Pancreas (tissue), 10 donors: ENCODE measurements around the gene LIMCH1. TPM values are rescaled to one million over a fixed set of nuclear protein-coding genes. Genes with fewer than 3 reads are reported as not detected.
A peak's percentile ranks its signal among the peaks of the same experiment; 100 is the strongest.

ENCODE experiments used
- ATAC-seq, 4 donors: fragments of 200-7000 bp; cut with Tn5 transposase; one replicate each; pipeline versions ENCODE4 v1.8.0 to v1.9.1; 2020; ENCODE audit warnings: mild to moderate bottlenecking in 4 of 4, moderate library complexity in 4 of 4
- DNase-seq, 6 donors: peaks; one replicate each; pipeline ENCODE4 v3.0.0-alpha.2; 2020
- FAIRE-seq: peaks from 2 replicates; lab custom pipeline; 2012; peaks lifted over from hg19 to GRCh38; lab: Jason Lieb, UNC
- H3K27ac ChIP-seq, 4 donors: fragments of 200-600 bp; sonication (generic); 1 replicate in 3 of 4; 2 replicates in 1 of 4; pipeline versions ENCODE4 v1.5.0 to v1.8.0; 2020
- H3K27me3 ChIP-seq, 4 donors: fragments of 200-600 bp; one replicate each; pipeline ENCODE4 v1.8.0; 2021
- H3K36me3 ChIP-seq, 3 donors: fragments of 200-600 bp; sonication (generic) in 1 of 3; one replicate each; pipeline versions ENCODE4 v1.5.0 to v1.8.0; 2020 to 2021
- H3K4me1 ChIP-seq, 3 donors: fragments of 200-600 bp; one replicate each; pipeline ENCODE4 v1.8.0; 2021
- H3K4me3 ChIP-seq, 4 donors: fragments of 200-600 bp; sonication (generic) in 2 of 4; one replicate each; pipeline versions ENCODE4 v1.5.0 to v1.8.0; 2020 to 2021
- H3K9me3 ChIP-seq, 4 donors: fragments of 200-600 bp; one replicate each; pipeline ENCODE4 v1.8.0; 2021
- WGBS, 2 donors: extraction: QIAGEN DNeasy Blood & Tissue Kit; methylation state at CpG; one replicate each; pipeline ENCODE4 v1.1.7; 2013; 5-methylcytosine and 5-hydroxymethylcytosine counted together
- intact Hi-C, 3 donors: fragments of 100-400 bp; cut with DNase I; formaldehyde crosslinking; loops; one replicate each; pipeline versions ENCODE4 v1.11.1 to v1.14.2; 2022
- polyA plus RNA-seq, 2 donors: library from polyadenylated mRNA; stranded (reverse); fragments of 200-250 nt; gene quantifications; one replicate each; pipeline ENCODE4 v1.2.3, GENCODE V29; 2013
- total RNA-seq, 6 donors: library from RNA; stranded (reverse); fragmentation: NEBNext Ultra II Directional in 4 of 6; extraction: Animal tissue kit (Norgen Biotek cat#: 25700) in 4 of 6; gene quantifications; one replicate each; pipeline versions ENCODE4 v1.2.1 to v1.2.4, GENCODE V29; 2021 to 2023
- TF ChIP-seq, protein P1 (sequence below), 4 donors: fragments of 200-600 bp; sonication (generic) in 3 of 4; IDR thresholded peaks; one replicate each; pipeline versions ENCODE4 v1.5.0 to v1.8.0; 2021; ENCODE audit warnings: antibody characterized with exemption in 4 of 4
- donor health status: healthy with polysubstance abuse.
- donor health status: DM: no; HTN: no; CAD: no; lungs with moderate emphysema.
- donor health status: DM: no; HTN: no; CAD: no.
- donor health status: control.
- donor health status: control.
- donor health status: Bipolar disorder and iron deficiency.
- donor health status: DM: yes; HTN: yes; CAD: no.
- donor health status: DM: no; HTN: no; CAD: no.
- donor health status: DM: no; HTN: no; CAD: no.
- donor health status: DM: yes; HTN: yes; CAD: no.

The LIMCH1 gene
- total and polyA plus RNA-seq, 8 donors, result 5.5 to 20.7 (median 11.0) TPM

DNA sequence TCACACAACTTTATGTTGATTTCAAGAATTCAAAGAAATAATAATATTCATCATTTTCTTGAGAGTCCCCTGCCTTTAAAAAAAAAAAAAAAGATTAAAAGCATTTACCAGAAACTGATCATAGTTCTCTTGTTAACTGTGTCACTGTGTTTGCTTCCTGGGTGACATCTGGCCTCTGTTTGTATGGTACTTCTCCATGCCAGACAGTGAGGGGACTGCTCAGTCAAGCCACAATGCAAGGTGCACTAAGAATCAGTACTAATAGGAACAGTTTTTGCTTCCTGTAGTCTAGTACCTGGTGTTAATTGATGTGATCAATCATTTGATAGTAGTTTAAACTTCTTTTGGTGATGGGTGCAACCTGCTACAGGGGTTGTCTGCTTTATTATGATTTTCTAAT is 133.0 kb downstream of the LIMCH1 start:
- Histone ChIP-seq H3K36me3 (no peaks in the 10 kb centered on the region), H3K27me3 (no peaks in the 10 kb centered on the region), H3K4me3 (no peak overlapping the region), H3K9me3 (no peaks in the 10 kb centered on the region), H3K4me1 (peaks cover 0 to 8% (median 0%) of the 10 kb centered on the region in 3 donors), H3K27ac (no peak overlapping the region)
- FAIRE-seq (no peak), ATAC-seq (peak in 3 of 4 donors; percentile 68 to 82 (median 80)), DNase-seq (peak in 1 of 6 donors; percentile 11)
- TF ChIP-seq, protein P1, sequence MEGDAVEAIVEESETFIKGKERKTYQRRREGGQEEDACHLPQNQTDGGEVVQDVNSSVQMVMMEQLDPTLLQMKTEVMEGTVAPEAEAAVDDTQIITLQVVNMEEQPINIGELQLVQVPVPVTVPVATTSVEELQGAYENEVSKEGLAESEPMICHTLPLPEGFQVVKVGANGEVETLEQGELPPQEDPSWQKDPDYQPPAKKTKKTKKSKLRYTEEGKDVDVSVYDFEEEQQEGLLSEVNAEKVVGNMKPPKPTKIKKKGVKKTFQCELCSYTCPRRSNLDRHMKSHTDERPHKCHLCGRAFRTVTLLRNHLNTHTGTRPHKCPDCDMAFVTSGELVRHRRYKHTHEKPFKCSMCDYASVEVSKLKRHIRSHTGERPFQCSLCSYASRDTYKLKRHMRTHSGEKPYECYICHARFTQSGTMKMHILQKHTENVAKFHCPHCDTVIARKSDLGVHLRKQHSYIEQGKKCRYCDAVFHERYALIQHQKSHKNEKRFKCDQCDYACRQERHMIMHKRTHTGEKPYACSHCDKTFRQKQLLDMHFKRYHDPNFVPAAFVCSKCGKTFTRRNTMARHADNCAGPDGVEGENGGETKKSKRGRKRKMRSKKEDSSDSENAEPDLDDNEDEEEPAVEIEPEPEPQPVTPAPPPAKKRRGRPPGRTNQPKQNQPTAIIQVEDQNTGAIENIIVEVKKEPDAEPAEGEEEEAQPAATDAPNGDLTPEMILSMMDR (IDR thresholded peaks at IDR 0.05), result no peak
- intact Hi-C loops, result no loop called here

DNA sequence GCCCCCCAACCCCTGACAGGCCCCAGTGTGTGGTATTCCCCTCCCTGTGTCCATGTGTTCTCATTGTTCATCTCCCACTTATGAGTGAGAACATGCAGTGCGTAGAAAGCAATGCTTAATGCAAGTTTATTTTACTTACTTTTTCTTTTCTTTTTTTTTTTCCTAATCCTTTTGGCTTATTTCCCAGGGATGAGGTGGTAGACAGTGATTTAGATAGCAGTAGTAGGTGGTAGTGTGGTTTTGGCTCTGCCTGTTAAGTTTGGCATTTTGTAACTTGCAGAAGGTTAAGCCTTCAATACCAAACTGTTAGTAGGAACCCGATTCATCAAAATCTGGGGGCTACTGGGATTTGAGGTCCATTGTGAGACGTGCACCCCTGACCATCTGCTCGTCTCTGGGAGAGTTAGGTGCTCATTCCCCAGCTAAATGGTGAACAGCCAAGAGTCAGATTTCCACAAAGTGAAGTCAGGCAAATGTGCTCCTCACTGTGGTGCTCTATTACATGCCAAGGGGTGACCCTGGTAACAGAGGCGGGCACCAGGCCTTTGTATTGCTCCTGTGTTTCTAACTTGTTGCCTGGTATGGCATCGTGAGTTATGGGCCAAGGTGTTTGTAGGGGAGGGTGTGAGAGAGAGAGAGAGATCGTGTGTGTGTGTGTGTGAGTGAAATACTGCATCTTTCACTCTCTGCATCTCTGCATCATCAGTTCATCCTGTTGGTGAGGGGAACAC is 140.3 kb downstream of the LIMCH1 start:
- DNase-seq (no peak), FAIRE-seq (no peak), ATAC-seq (no peak)
- intact Hi-C loops, result no loop called here
- H3K4me1 ChIP-seq, result no peaks in the 10 kb centered on the region
- no peak overlapping the region for H3K27ac ChIP-seq
- H3K9me3 ChIP-seq, result no peaks in the 10 kb centered on the region
- no peaks in the 10 kb centered on the region for H3K27me3 ChIP-seq
- TF ChIP-seq, protein P1 (IDR thresholded peaks at IDR 0.05), result no peak
- no peak overlapping the region for H3K4me3 ChIP-seq
- H3K36me3 ChIP-seq, result peaks cover 0 to 5% (median 0%) of the 10 kb centered on the region in 3 donors
- 72 to 75% methylated on average over 7 of the region's 7 CpGs for WGBS, 2 donors

DNA sequence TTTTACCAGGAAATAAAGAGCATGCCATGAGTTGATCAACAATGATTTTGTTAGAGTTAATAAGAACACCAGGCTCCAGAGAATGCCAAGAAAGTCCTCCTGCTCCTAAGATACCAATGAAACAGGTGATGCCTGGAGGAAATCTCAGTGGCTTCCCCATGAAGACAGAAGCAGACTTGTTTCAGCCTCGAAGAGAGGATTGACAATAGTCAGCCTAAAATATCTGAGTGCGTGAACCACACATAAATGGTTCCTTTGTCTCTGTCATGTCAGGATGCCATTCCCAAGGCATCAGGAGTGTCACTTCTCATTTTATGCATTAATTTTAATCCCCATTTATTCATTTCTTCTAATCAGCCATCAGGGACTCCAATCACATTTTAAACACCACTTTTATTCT is 141.0 kb downstream of the LIMCH1 start:
- intact Hi-C loops, result no loop called here
- Histone ChIP-seq H3K36me3 (peaks cover 0 to 10% (median 0%) of the 10 kb centered on the region in 3 donors), H3K4me3 (no peak overlapping the region), H3K9me3 (no peaks in the 10 kb centered on the region), H3K27ac (no peak overlapping the region), H3K4me1 (no peaks in the 10 kb centered on the region), H3K27me3 (no peaks in the 10 kb centered on the region)
- no peak for FAIRE-seq
- no peak for ATAC-seq
- TF ChIP-seq, protein P1 (IDR thresholded peaks at IDR 0.05), result no peak
- no peak for DNase-seq
- WGBS, 2 donors, result 70 to 78% methylated on average over 2 of the region's 2 CpGs

DNA sequence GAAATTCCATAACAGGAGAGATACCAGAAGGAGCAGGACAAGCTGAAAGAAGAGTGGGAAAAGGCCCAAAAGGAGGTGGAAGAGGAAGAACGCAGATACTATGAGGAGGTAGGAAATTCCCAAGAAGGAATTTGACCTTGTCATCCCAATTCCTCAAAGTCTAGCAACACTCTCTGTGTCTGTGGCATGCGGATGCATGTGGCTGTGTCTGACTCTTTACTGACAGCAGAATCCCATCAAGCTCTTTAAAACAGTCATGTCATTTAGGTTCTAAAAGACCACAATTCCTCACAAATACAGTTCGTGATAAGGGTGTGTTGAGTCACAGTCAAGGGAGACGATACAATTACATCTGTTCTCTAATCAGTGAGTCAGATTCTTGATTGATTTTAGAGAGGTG is 142.0 kb downstream of the LIMCH1 start:
- TF ChIP-seq, protein P1 (IDR thresholded peaks at IDR 0.05), result no peak
- intact Hi-C loops, result no loop called here
- ATAC-seq (no peak), FAIRE-seq (no peak), DNase-seq (no peak)
- Histone ChIP-seq H3K27ac (no peak overlapping the region), H3K4me3 (no peak overlapping the region), H3K9me3 (no peaks in the 10 kb centered on the region), H3K4me1 (no peaks in the 10 kb centered on the region), H3K27me3 (no peaks in the 10 kb centered on the region), H3K36me3 (peaks cover 0 to 10% (median 0%) of the 10 kb centered on the region in 3 donors)
- 68 to 77% methylated on average over 4 of the region's 4 CpGs for WGBS, 2 donors

DNA sequence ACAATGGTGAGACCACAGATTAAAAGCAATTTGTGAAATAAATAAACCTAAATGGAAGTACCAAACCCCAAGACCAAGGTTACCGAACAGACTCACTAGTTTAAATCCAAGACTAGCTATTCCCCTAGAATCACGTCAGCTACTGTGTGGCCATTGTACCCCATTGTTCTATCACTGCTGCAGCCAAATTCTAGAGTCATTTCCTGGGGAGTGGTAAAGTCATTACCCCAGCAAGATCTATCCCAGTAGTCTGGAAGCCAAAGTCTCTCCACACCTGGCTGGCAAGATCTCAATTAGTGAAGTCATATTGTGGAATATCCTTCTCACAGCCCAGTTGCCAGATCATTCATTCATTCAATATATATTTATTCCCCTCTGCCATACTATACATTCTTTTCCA is 143.1 kb downstream of the LIMCH1 start:
- Histone ChIP-seq H3K9me3 (no peaks in the 10 kb centered on the region), H3K27me3 (no peaks in the 10 kb centered on the region), H3K4me1 (no peaks in the 10 kb centered on the region), H3K4me3 (no peak overlapping the region), H3K27ac (no peak overlapping the region), H3K36me3 (peaks cover 0 to 10% (median 0%) of the 10 kb centered on the region in 3 donors)
- intact Hi-C loops, result no loop called here
- 91 to 94% methylated on average over 2 of the region's 2 CpGs for WGBS, 2 donors
- FAIRE-seq (no peak), ATAC-seq (no peak), DNase-seq (no peak)
- TF ChIP-seq, protein P1 (IDR thresholded peaks at IDR 0.05), result no peak
